Cardiac fibroblast (primary cell): ENCODE data around the gene TMEM37.

Experiments
- DNase-seq, 2 donors: peaks; one replicate each; pipeline versions ENCODE4 v3.0.0 to v3.0.0-alpha.2; 2010; ENCODE audit warnings: low read depth in 2 of 2
- H3K4me3 ChIP-seq, 2 donors: replicated peaks in 1 of 2; 1 replicate in 1 of 2; 2 replicates in 1 of 2; pipeline ENCODE4 v1.5.1; 2011; ENCODE audit warnings: low read depth in 2 of 2, low read length in 2 of 2, mild to moderate bottlenecking in 2 of 2, moderate library complexity in 1 of 2
- TF ChIP-seq, protein P1 (sequence below): IDR thresholded peaks from one replicate; pipeline ENCODE4 v1.5.1; 2011; ENCODE audit warnings: low read depth, mild to moderate bottlenecking, low read length, inconsistent platforms

TMEM37 gene

GRCh38 chr2:119432851-119433522, 1.3 kb downstream of the TMEM37 start:
- TF ChIP-seq, protein P1, sequence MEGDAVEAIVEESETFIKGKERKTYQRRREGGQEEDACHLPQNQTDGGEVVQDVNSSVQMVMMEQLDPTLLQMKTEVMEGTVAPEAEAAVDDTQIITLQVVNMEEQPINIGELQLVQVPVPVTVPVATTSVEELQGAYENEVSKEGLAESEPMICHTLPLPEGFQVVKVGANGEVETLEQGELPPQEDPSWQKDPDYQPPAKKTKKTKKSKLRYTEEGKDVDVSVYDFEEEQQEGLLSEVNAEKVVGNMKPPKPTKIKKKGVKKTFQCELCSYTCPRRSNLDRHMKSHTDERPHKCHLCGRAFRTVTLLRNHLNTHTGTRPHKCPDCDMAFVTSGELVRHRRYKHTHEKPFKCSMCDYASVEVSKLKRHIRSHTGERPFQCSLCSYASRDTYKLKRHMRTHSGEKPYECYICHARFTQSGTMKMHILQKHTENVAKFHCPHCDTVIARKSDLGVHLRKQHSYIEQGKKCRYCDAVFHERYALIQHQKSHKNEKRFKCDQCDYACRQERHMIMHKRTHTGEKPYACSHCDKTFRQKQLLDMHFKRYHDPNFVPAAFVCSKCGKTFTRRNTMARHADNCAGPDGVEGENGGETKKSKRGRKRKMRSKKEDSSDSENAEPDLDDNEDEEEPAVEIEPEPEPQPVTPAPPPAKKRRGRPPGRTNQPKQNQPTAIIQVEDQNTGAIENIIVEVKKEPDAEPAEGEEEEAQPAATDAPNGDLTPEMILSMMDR, result no peak
- peak overlapping the region in 1 of 2 donors; percentile 53 for H3K4me3 ChIP-seq
- DNase-seq, result no peak

GRCh38 chr2:119433636-119434327, 2.1 kb downstream of the TMEM37 start:
- H3K4me3 ChIP-seq, result no peak overlapping the region
- TF ChIP-seq, protein P1, result no peak
- DNase-seq, result no peak

- no peak overlapping the region for H3K4me3 ChIP-seq
- no peak for DNase-seq
- TF ChIP-seq, protein P1, result no peak
Observed at GRCh38 chr2:119434664-119435063, 3.0 kb downstream of the TMEM37 start.

- TF ChIP-seq, protein P1, result no peak
- no peak overlapping the region for H3K4me3 ChIP-seq
- no peak for DNase-seq
Observed at GRCh38 chr2:119435081-119435952, 3.7 kb downstream of the TMEM37 start.

- no peak for DNase-seq
- TF ChIP-seq, protein P1, result no peak
- no peak overlapping the region for H3K4me3 ChIP-seq
Observed at GRCh38 chr2:119435953-119436297, 4.3 kb downstream of the TMEM37 start.

DNA sequence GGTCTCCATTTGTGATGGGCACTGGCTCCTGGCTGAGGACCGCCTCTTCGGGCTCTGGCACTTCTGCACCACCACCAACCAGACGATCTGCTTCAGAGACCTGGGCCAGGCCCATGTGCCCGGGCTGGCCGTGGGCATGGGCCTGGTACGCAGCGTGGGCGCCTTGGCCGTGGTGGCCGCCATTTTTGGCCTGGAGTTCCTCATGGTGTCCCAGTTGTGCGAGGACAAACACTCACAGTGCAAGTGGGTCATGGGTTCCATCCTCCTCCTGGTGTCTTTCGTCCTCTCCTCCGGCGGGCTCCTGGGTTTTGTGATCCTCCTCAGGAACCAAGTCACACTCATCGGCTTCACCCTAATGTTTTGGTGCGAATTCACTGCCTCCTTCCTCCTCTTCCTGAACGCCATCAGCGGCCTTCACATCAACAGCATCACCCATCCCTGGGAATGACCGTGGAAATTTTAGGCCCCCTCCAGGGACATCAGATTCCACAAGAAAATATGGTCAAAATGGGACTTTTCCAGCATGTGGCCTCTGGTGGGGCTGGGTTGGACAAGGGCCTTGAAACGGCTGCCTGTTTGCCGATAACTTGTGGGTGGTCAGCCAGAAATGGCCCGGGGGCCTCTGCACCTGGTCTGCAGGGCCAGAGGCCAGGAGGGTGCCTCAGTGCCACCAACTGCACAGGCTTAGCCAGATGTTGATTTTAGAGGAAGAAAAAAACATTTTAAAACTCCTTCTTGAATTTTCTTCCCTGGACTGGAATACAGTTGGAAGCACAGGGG, 5.5 kb downstream of the TMEM37 start:
- no peak overlapping the region for H3K4me3 ChIP-seq
- no peak for DNase-seq
- TF ChIP-seq, protein P1, result no peak
